H1 (cell line): ENCODE results near the gene NUP42. TPM values are rescaled to one million over a fixed set of nuclear protein-coding genes. Genes with fewer than 3 reads are reported as not detected.

Experiments
- CTCF ChIA-PET: fragments of 300-600 bp; sonication (Branson Sonifier 250); formaldehyde crosslinking; loops from one replicate; lab custom pipeline; 2021; ENCODE audit not compliant: partially characterized antibody; lab: Charles Lee
- POLR2A ChIA-PET: fragments of 300-600 bp; sonication (Branson Sonifier 250); formaldehyde crosslinking; loops from one replicate; lab custom pipeline; 2021; ENCODE audit warnings: inconsistent platforms; ENCODE audit not compliant: partially characterized antibody; lab: Charles Lee
- DNase-seq, 2 experiments: peaks; one replicate each; pipeline versions ENCODE4 v3.0.0 to v3.0.0-alpha.2; 2010 to 2022; ENCODE audit warnings: low spot score in 2 of 2, low read depth in 1 of 2, mixed read lengths in 1 of 2
- FAIRE-seq: peaks from 2 replicates; lab custom pipeline; 2011; peaks lifted over from hg19 to GRCh38; lab: Jason Lieb, UNC
- H2AFZ ChIP-seq: 2 replicates; pipeline ENCODE4 v1.8.1; 2012; ENCODE audit warnings: low read length, inconsistent platforms
- H2AK5ac ChIP-seq: 2 replicates; pipeline ENCODE4 v1.6.1; 2013; ENCODE audit warnings: low read depth, low read length
- H2BK120ac ChIP-seq: replicated peaks from 2 replicates; pipeline ENCODE3; 2013; ENCODE audit warnings: low read depth, low read length, inconsistent platforms
- H2BK12ac ChIP-seq: 2 replicates; pipeline ENCODE4 v1.6.1; 2013; ENCODE audit warnings: low read depth, low read length
- H2BK15ac ChIP-seq: 2 replicates; pipeline ENCODE4 v1.6.1; 2013; ENCODE audit warnings: low read length
- H2BK20ac ChIP-seq: 2 replicates; pipeline ENCODE4 v1.6.1; 2013; ENCODE audit warnings: low read length
- H2BK5ac ChIP-seq: 2 replicates; pipeline ENCODE4 v1.6.1; 2013; ENCODE audit warnings: low read depth, low read length
- H3K14ac ChIP-seq: 2 replicates; pipeline ENCODE4 v1.6.1; 2013; ENCODE audit warnings: inconsistent platforms; ENCODE audit not compliant: insufficient read length
- H3K18ac ChIP-seq: 2 replicates; pipeline ENCODE4 v1.6.1; 2013; ENCODE audit warnings: low read length; ENCODE audit errors: extremely low read depth
- H3K23ac ChIP-seq: 2 replicates; pipeline ENCODE4 v1.6.1; 2013; ENCODE audit warnings: inconsistent platforms; ENCODE audit not compliant: insufficient read length
- H3K23me2 ChIP-seq: 2 replicates; pipeline ENCODE4 v1.6.1; 2013; ENCODE audit warnings: low read depth, low read length
- H3K27ac ChIP-seq: 2 replicates; pipeline ENCODE4 v1.6.1; 2011; ENCODE audit warnings: low read depth, low read length, inconsistent platforms
- H3K27me3 ChIP-seq, 4 experiments: replicated peaks in 1 of 4; 1 replicate in 1 of 4; 2 replicates in 3 of 4; pipeline versions ENCODE4 v1.6.1 to v1.8.1; 2011 to 2013; ENCODE audit warnings: low read length in 3 of 4, mild to moderate bottlenecking in 3 of 4, inconsistent platforms in 2 of 4, mixed read lengths in 2 of 4, moderate library complexity in 1 of 4; ENCODE audit not compliant: control insufficient read depth in 3 of 4, insufficient read depth in 3 of 4; ENCODE audit errors: extremely low read depth in 1 of 4
- H3K36me3 ChIP-seq, 4 experiments: 2 replicates each; pipeline versions ENCODE4 v1.6.1 to v1.8.1; 2011 to 2013; ENCODE audit warnings: mild to moderate bottlenecking in 4 of 4, low read length in 3 of 4, moderate library complexity in 2 of 4, control low read depth in 1 of 4, inconsistent platforms in 1 of 4; ENCODE audit not compliant: insufficient read depth in 4 of 4, control insufficient read depth in 2 of 4
- H3K4ac ChIP-seq: replicated peaks from 2 replicates; pipeline ENCODE3; 2013; ENCODE audit warnings: low read length, low read depth, mixed read lengths, inconsistent platforms; ENCODE audit not compliant: insufficient read length
- H3K4me1 ChIP-seq, 4 experiments: replicated peaks in 1 of 4; 1 replicate in 1 of 4; 2 replicates in 3 of 4; pipeline versions ENCODE4 v1.6.1 to v1.8.1; 2011 to 2013; ENCODE audit warnings: low read length in 3 of 4, inconsistent platforms in 2 of 4, mixed read lengths in 1 of 4; ENCODE audit not compliant: insufficient read depth in 4 of 4, control insufficient read depth in 3 of 4
- H3K4me2 ChIP-seq, 2 experiments: 2 replicates each; pipeline versions ENCODE4 v1.6.1 to v1.8.1; 2011 to 2013; ENCODE audit warnings: low read depth in 2 of 2, low read length in 2 of 2, control low read depth in 1 of 2, inconsistent platforms in 1 of 2, mild to moderate bottlenecking in 1 of 2; ENCODE audit not compliant: insufficient read depth in 1 of 2
- H3K4me3 ChIP-seq, 4 experiments: fragments of 200-600, 300-600 bp in 1 of 4; sonication (generic), shearing (Covaris generic), sonication (Bioruptor Twin) in 1 of 4; 2 replicates each; pipeline versions ENCODE4 v1.5.1 to v1.8.1; 2011 to 2016; ENCODE audit warnings: low read length in 4 of 4, low read depth in 3 of 4, control low read depth in 2 of 4, inconsistent platforms in 2 of 4, mild to moderate bottlenecking in 2 of 4, mixed read lengths in 1 of 4, moderate library complexity in 1 of 4; ENCODE audit not compliant: insufficient read depth in 2 of 4; ENCODE audit errors: extremely low read depth in 1 of 4
- H3K56ac ChIP-seq: replicated peaks from 2 replicates; pipeline ENCODE3; 2013; ENCODE audit warnings: low read depth, mild to moderate bottlenecking, mixed read lengths, low read length, inconsistent platforms; ENCODE audit not compliant: insufficient read length
- H3K79me1 ChIP-seq: 2 replicates; pipeline ENCODE4 v1.6.1; 2013; ENCODE audit warnings: low read depth, low read length, control low read depth
- H3K79me2 ChIP-seq, 2 experiments: 2 replicates each; pipeline versions ENCODE4 v1.6.1 to v1.8.1; 2012 to 2013; ENCODE audit warnings: low read length in 2 of 2, mild to moderate bottlenecking in 2 of 2, inconsistent platforms in 1 of 2; ENCODE audit not compliant: insufficient read depth in 2 of 2, control insufficient read depth in 1 of 2
- H3K9ac ChIP-seq, 4 experiments: replicated peaks in 1 of 4; 1 replicate in 1 of 4; 2 replicates in 3 of 4; pipeline versions ENCODE4 v1.6.1 to v1.8.1; 2011 to 2013; ENCODE audit warnings: low read depth in 3 of 4, low read length in 3 of 4, control low read depth in 2 of 4, mild to moderate bottlenecking in 2 of 4, moderate library complexity in 2 of 4, inconsistent platforms in 1 of 4; ENCODE audit errors: extremely low read depth in 1 of 4
- H3K9me3 ChIP-seq, 2 experiments: 2 replicates each; pipeline versions ENCODE4 v1.6.1 to v1.8.1; 2012 to 2013; ENCODE audit warnings: mild to moderate bottlenecking in 2 of 2, moderate library complexity in 2 of 2, control low read depth in 1 of 2, inconsistent platforms in 1 of 2, low read depth in 1 of 2, low read length in 1 of 2, mixed read lengths in 1 of 2; ENCODE audit not compliant: insufficient read depth in 2 of 2
- H4K20me1 ChIP-seq, 2 experiments: replicated peaks in 1 of 2; 2 replicates each; pipeline versions ENCODE3 to v1.8.1; 2011 to 2013; ENCODE audit warnings: inconsistent platforms in 2 of 2, low read length in 2 of 2, mild to moderate bottlenecking in 1 of 2; ENCODE audit not compliant: insufficient read depth in 2 of 2, control insufficient read depth in 1 of 2
- H4K5ac ChIP-seq: 2 replicates; pipeline ENCODE4 v1.6.1; 2013; ENCODE audit warnings: low read length, low read depth, mixed read lengths, inconsistent platforms; ENCODE audit not compliant: insufficient read length
- H4K8ac ChIP-seq: 2 replicates; pipeline ENCODE4 v1.8.0; 2013; ENCODE audit warnings: mild to moderate bottlenecking, moderate library complexity, low read length, inconsistent platforms; ENCODE audit not compliant: insufficient read depth; ENCODE audit errors: extremely low read depth
- H4K91ac ChIP-seq: replicated peaks from 2 replicates; pipeline ENCODE3; 2013; ENCODE audit warnings: low read length, mixed read lengths, inconsistent platforms; ENCODE audit not compliant: insufficient read length
- CBX5 ChIP-seq: fragments of 300-800, 300-1000 bp; sonication (generic); IDR thresholded peaks from 2 replicates; pipeline ENCODE4 v1.7.1; 2016; ENCODE audit warnings: antibody characterized with exemption, low read length, low read depth
- EZH2 ChIP-seq: fragments of 200-600 bp; sonication (generic); IDR thresholded peaks from 2 replicates; pipeline ENCODE4 v1.7.1; 2012; ENCODE audit warnings: low read depth, mild to moderate bottlenecking, moderate library complexity, low read length, inconsistent platforms; ENCODE audit not compliant: severe bottlenecking
- KDM4A ChIP-seq: IDR thresholded peaks from one replicate; pipeline ENCODE4 v1.7.1; 2012; ENCODE audit warnings: low read depth, mild to moderate bottlenecking, moderate library complexity, low read length, inconsistent platforms; ENCODE audit not compliant: severe bottlenecking
- MAX ChIP-seq: IDR thresholded peaks from 2 replicates; pipeline ENCODE4 v1.6.1; 2012; ENCODE audit warnings: inconsistent platforms
- POU5F1 ChIP-seq: IDR thresholded peaks from 2 replicates; pipeline ENCODE4 v1.6.1; 2011; ENCODE audit warnings: low read depth, mild to moderate bottlenecking, low read length, moderate library complexity
- RNF2 ChIP-seq: fragments of 200-900, 300-1000 bp; sonication (generic); IDR thresholded peaks from 2 replicates; pipeline ENCODE4 v1.7.1; 2016; ENCODE audit warnings: borderline replicate concordance, low read depth, mild to moderate bottlenecking, antibody characterized with exemption, low read length; ENCODE audit not compliant: poor library complexity, severe bottlenecking; ENCODE audit errors: missing control alignments
- SIRT6 ChIP-seq: IDR thresholded peaks from one replicate; pipeline ENCODE4 v1.7.1; 2012; ENCODE audit warnings: low read length, inconsistent platforms
- TAF1 ChIP-seq: IDR thresholded peaks from 2 replicates; pipeline ENCODE4 v1.6.1; 2011; ENCODE audit warnings: mild to moderate bottlenecking, low read depth, low read length
- TCF12 ChIP-seq: IDR thresholded peaks from 2 replicates; pipeline ENCODE4 v1.6.1; 2011; ENCODE audit warnings: low read depth, mild to moderate bottlenecking, low read length
- WGBS, 2 experiments: shearing (Covaris generic) in 1 of 2; methylation state at CpG; one replicate each; pipeline versions ENCODE4 v1.1.6 to v1.1.7; 2013 to 2015; ENCODE audit warnings: low lambda C conversion rate in 2 of 2, mixed read lengths in 2 of 2, inconsistent platforms in 1 of 2, low coverage in 1 of 2, missing lambda C conversion rate in 1 of 2; ENCODE audit not compliant: insufficient replicate concordance in 2 of 2, insufficient coverage in 1 of 2, insufficient read length in 1 of 2; ENCODE audit errors: extremely low coverage in 1 of 2, missing lambda C conversion rate in 1 of 2; 5-methylcytosine and 5-hydroxymethylcytosine counted together
- polyA plus RNA-seq, 7 experiments: library from polyadenylated mRNA; depleted of rRNA in 3 of 7; stranded (reverse) in 5 of 7; unstranded in 2 of 7; fragments of >200 nt in 5 of 7; fragments of 200-250 nt in 2 of 7; gene quantifications; 1 replicate in 5 of 7; 2 replicates in 1 of 7; 4 replicates in 1 of 7; pipeline versions ENCODE4 v1.2.1 to v1.2.3, GENCODE V29; 2011 to 2013; ENCODE audit warnings: missing spikeins in 2 of 7, mixed read lengths in 2 of 7
- total RNA-seq: library from RNA; stranded (reverse); fragmentation: NEBNext Ultra II Directional; extraction: Animal tissue kit (Norgen Biotek cat#: 25700); gene quantifications from 2 replicates; pipeline ENCODE4 v1.2.1, GENCODE V29; 2021

Gene NUP42
- total and polyA plus RNA-seq, 2 of the 8 experiments (the other 6 are each of a cell fraction or from before 2014, with no cell fraction given) = 31.8 to 41.2 TPM

DNA sequence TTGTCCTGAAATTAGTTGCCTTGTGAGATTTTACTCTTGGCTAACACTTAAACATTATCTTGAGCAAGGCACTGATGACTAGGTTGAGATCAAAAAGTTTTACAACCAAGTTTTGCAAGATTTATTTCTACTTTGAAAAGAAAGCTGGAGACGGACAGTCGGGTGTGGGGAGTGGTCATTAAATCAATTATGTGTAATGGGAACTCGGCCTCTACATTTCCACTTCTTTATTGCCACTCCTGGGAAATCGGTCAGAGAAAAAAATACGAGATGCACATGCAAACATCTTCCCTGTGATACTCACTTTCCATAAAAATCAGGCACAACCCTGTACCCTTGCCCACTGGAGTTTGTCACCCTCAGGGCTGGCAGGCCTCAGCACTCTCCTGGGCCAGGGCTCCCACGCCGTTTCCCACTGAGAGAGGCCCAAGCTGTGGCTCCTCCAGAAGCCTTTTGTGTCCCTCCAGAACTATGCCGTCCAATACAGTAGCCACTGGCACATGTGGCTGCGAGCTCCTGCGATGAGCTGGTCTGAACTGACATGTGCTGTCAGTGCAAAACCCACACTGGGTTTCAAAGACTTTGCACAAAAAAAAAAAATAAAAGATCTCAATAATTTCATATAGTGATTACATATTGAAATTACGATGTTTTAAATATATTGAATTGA is 57.3 kb downstream of the NUP42 start:
- FAIRE-seq (no peak), DNase-seq (no peak)
- Histone ChIP-seq H3K4me1 (no peaks in the 10 kb centered on the region), H3K9ac (no peak overlapping the region), H3K4me2 (no peak overlapping the region), H3K79me2 (no peaks in the 10 kb centered on the region), H3K79me1 (no peaks in the 10 kb centered on the region), H2AK5ac (no peak overlapping the region), H2BK120ac (no peak overlapping the region), H3K9me3 (no peaks in the 10 kb centered on the region; a peak in 1 of 4 replicates), H2BK15ac (no peak overlapping the region), H2BK5ac (no peak overlapping the region), H3K4ac (no peak overlapping the region), H2BK20ac (no peak overlapping the region), H4K20me1 (no peaks in the 10 kb centered on the region), H3K23ac (no peak overlapping the region), H4K8ac (no peak overlapping the region), H3K23me2 (no peaks in the 10 kb centered on the region), H3K4me3 (no peak overlapping the region), H2AFZ (no peak overlapping the region), H2BK12ac (no peak overlapping the region), H3K27ac (no peak overlapping the region), H3K14ac (no peak overlapping the region), H4K91ac (no peak overlapping the region), H3K56ac (no peak overlapping the region), H3K18ac (no peak overlapping the region), H4K5ac (no peak overlapping the region), H3K36me3 (no peaks in the 10 kb centered on the region), H3K27me3 (no peaks in the 10 kb centered on the region)
- ChIA-PET POLR2A (no interaction called here), CTCF (interaction anchor here (0.6 kb wide), 1 partner anchor 49 kb away, joined by 3 read pairs; no protein-coding TSS in a partner anchor)
- TF ChIP-seq RNF2 (no peak), MAX (no peak), TCF12 (no peak), SIRT6 (no peak), TAF1 (no peak), KDM4A (no peak), POU5F1 (no peak), EZH2 (no peak), CBX5 (no peak)
- 93% methylated on average over 11 of the region's 11 CpGs; no CpG with 5 or more reads in 1 of the 2 experiments for WGBS, 2 experiments
